HepG2 (cell line): Measurements from ENCODE around the gene NMNAT1. TPM values are rescaled to one million over a fixed set of nuclear protein-coding genes. Genes with fewer than 3 reads are reported as not detected.
A peak's percentile ranks its signal among the peaks of the same experiment; 100 is the strongest.

Experiments used
- EP300 ChIP-seq, 3 experiments: sonication (generic) in 1 of 3; formaldehyde crosslinking in 1 of 3; IDR thresholded peaks; 2 replicates each; pipeline versions ENCODE4 v1.5.1 to v1.6.1; 2011 to 2020; ENCODE audit warnings: low read depth in 2 of 3, low read length in 2 of 3, borderline replicate concordance in 1 of 3, improper control_type of control experiment in 1 of 3, mild to moderate bottlenecking in 1 of 3, missing genetic modification reagents in 1 of 3, moderate library complexity in 1 of 3
- ERF ChIP-seq: IDR thresholded peaks from 2 replicates; pipeline ENCODE4 v1.6.1; 2018; ENCODE audit warnings: missing biosample characterization, missing genetic modification reagents
- HNF4A ChIP-seq: sonication (generic); formaldehyde crosslinking; IDR thresholded peaks from 2 replicates; pipeline ENCODE4 v1.4.0; 2020; ENCODE audit warnings: missing genetic modification reagents
- MBD4 ChIP-seq: IDR thresholded peaks from 2 replicates; pipeline ENCODE4 v1.6.1; 2012; ENCODE audit warnings: low read length, inconsistent platforms, borderline replicate concordance
- MEF2D ChIP-seq: sonication (generic); formaldehyde crosslinking; IDR thresholded peaks from 2 replicates; pipeline ENCODE4 v1.5.1; 2020; ENCODE audit warnings: mild to moderate bottlenecking, missing genetic modification reagents
- MXD1 ChIP-seq: sonication (generic); formaldehyde crosslinking; IDR thresholded peaks from 2 replicates; pipeline ENCODE4 v1.4.0; 2020; ENCODE audit warnings: mild to moderate bottlenecking, missing genetic modification reagents
- RBM22 ChIP-seq: fragments of 200-400 bp; formaldehyde crosslinking; optimal IDR thresholded peaks from 2 replicates; pipeline ENCODE3; 2017; ENCODE audit warnings: mild to moderate bottlenecking, low read length, moderate library complexity
- SMAD1 ChIP-seq: sonication (generic); formaldehyde crosslinking; IDR thresholded peaks from 2 replicates; pipeline ENCODE4 v1.4.0; 2020; ENCODE audit warnings: missing genetic modification reagents, low read depth, mild to moderate bottlenecking, borderline replicate concordance
- SP1 ChIP-seq, 2 experiments: fragments of 450-650 bp in 1 of 2; sonication (generic) in 1 of 2; formaldehyde crosslinking in 1 of 2; IDR thresholded peaks; 2 replicates each; pipeline versions ENCODE4 v1.4.0 to v1.6.1; 2016 to 2020; ENCODE audit warnings: missing genetic modification reagents in 1 of 2
- SRSF1 ChIP-seq: fragments of 200-400 bp; formaldehyde crosslinking; optimal IDR thresholded peaks from 2 replicates; pipeline ENCODE3; 2017; ENCODE audit warnings: mild to moderate bottlenecking, low read depth, low read length, moderate library complexity
- TRIM24 ChIP-seq: sonication (generic); formaldehyde crosslinking; IDR thresholded peaks from 2 replicates; pipeline ENCODE4 v1.8.0; 2022; ENCODE audit warnings: mild to moderate bottlenecking, missing genetic modification reagents
- ZFP90 ChIP-seq: sonication (generic); formaldehyde crosslinking; IDR thresholded peaks from 2 replicates; pipeline ENCODE4 v1.8.0; 2022; ENCODE audit warnings: missing genetic modification reagents, mild to moderate bottlenecking, inconsistent platforms, borderline replicate concordance
- ZNF296 ChIP-seq: sonication (generic); formaldehyde crosslinking; conservative IDR thresholded peaks from 2 replicates; pipeline ENCODE4 v1.5.0; 2020; ENCODE audit warnings: mild to moderate bottlenecking, missing genetic modification reagents
- ZNF496 ChIP-seq: sonication (generic); formaldehyde crosslinking; IDR thresholded peaks from 2 replicates; pipeline ENCODE4 v1.8.1; 2023; ENCODE audit warnings: mild to moderate bottlenecking, moderate library complexity, missing genetic modification reagents; ENCODE audit not compliant: insufficient replicate concordance
- ZNF530 ChIP-seq: sonication (generic); formaldehyde crosslinking; IDR thresholded peaks from 2 replicates; pipeline ENCODE4 v1.5.0; 2020; ENCODE audit warnings: low read depth, mild to moderate bottlenecking, missing genetic modification reagents
- ZNF563 ChIP-seq: sonication (generic); formaldehyde crosslinking; IDR thresholded peaks from 2 replicates; pipeline ENCODE4 v1.8.0; 2022; ENCODE audit warnings: mild to moderate bottlenecking, moderate library complexity, missing genetic modification reagents
- ZNF597 ChIP-seq: sonication (generic); formaldehyde crosslinking; IDR thresholded peaks from 2 replicates; pipeline ENCODE4 v1.5.0; 2020; ENCODE audit warnings: missing genetic modification reagents
- ZNF83 ChIP-seq: sonication (generic); formaldehyde crosslinking; IDR thresholded peaks from 2 replicates; pipeline ENCODE4 v1.4.0; 2020; ENCODE audit warnings: missing genetic modification reagents, mild to moderate bottlenecking, borderline replicate concordance
- ZNF841 ChIP-seq: sonication (generic); formaldehyde crosslinking; IDR thresholded peaks from 2 replicates; pipeline ENCODE4 v1.8.1; 2023; ENCODE audit warnings: missing genetic modification reagents, borderline replicate concordance
- ZNF850 ChIP-seq: sonication (generic); formaldehyde crosslinking; conservative IDR thresholded peaks from 2 replicates; pipeline ENCODE4 v1.9.0; 2021; ENCODE audit warnings: mild to moderate bottlenecking, missing genetic modification reagents
- polyA plus RNA-seq, 8 experiments: library from polyadenylated mRNA; depleted of rRNA in 3 of 8; stranded (reverse) in 7 of 8; unstranded in 1 of 8; fragments of >200 nt; fragmentation: Illumina TruSeq in 4 of 8; extraction: Trizol in 4 of 8; gene quantifications; 2 replicates each; pipeline versions ENCODE4 v1.2.1 to v1.2.3, GENCODE V29; 2011 to 2016; ENCODE audit warnings: low read depth in 4 of 8, missing spikeins in 1 of 8, mixed read lengths in 1 of 8; ENCODE audit not compliant: insufficient read depth in 1 of 8
- total RNA-seq, 5 experiments: library from RNA; depleted of rRNA; stranded (reverse); fragments of >200 nt; fragmentation: Illumina TruSeq; extraction: Trizol; gene quantifications; 2 replicates each; pipeline ENCODE4 v1.2.3, GENCODE V29; 2016; ENCODE audit warnings: low read depth in 1 of 5
- TF ChIP-seq, protein P1 (sequence below): sonication (generic); formaldehyde crosslinking; IDR thresholded peaks from 2 replicates; pipeline ENCODE4 v1.4.0; 2020; ENCODE audit warnings: missing genetic modification reagents, borderline replicate concordance
- TF ChIP-seq, protein P2 (sequence below): sonication (generic); formaldehyde crosslinking; IDR thresholded peaks from 2 replicates; pipeline ENCODE4 v1.5.0; 2020; ENCODE audit warnings: missing genetic modification reagents
- TF ChIP-seq, protein P3 (sequence below): sonication (generic); formaldehyde crosslinking; IDR thresholded peaks from 2 replicates; pipeline ENCODE4 v1.5.0; 2020; ENCODE audit warnings: missing genetic modification reagents

NMNAT1 gene
- total and polyA plus RNA-seq, 2 of the 13 experiments (the other 11 are each of a cell fraction or from before 2014, with no cell fraction given) = 5.6 to 12.2 TPM

DNA sequence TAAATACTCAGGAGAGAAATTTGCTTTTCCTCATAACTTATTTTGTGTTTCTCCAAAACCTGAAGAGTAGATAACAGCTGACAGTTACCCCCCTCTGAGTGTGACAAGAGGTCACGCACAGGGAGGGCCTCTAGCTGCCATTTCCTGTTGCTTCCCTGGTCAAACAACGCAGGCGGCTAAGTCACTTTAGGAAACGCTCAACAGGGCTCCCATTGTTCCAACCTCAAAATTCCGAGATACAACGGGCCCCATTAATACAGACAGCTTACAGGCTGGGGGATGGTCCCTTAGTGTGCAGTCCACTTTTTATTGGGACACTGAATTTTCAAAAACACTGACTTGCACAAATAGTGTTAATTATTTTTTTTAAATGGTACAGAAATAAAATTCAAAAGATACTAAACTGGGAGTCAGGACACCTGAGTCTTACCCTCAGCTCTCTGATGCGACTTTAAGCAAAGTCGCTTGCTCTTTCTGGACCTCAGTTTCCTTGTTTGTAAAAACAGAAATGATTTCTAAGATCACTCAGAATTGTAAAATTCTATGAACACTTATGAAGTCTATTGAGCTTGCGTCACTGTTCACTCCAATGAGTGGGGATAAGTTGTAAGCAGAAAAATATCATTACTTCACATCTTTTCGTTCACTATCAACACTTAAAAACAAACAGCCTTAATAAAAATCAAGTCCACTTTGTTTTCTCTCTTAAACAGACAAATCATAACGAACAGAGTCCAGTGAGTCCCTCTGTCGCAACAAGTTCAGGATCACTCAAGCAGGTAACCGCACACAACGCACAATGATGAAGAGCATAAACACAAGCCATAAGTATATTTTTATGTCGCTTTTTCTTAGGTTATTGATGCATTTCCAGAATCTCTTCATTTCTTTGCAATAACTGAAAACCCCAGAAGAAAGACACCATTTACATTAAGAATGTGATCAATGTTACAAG lies 13.6 kb upstream of the NMNAT1 start (continued):
- no peak for TF ChIP-seq ZNF296 (CRISPR knock-in tag)
- TF ChIP-seq ERF = peak; percentile 65; the same call in 1 of the 2 replicates
- TF ChIP-seq ZNF496 = no peak
- TF ChIP-seq ZNF563 = no peak
- TF ChIP-seq, protein P1, sequence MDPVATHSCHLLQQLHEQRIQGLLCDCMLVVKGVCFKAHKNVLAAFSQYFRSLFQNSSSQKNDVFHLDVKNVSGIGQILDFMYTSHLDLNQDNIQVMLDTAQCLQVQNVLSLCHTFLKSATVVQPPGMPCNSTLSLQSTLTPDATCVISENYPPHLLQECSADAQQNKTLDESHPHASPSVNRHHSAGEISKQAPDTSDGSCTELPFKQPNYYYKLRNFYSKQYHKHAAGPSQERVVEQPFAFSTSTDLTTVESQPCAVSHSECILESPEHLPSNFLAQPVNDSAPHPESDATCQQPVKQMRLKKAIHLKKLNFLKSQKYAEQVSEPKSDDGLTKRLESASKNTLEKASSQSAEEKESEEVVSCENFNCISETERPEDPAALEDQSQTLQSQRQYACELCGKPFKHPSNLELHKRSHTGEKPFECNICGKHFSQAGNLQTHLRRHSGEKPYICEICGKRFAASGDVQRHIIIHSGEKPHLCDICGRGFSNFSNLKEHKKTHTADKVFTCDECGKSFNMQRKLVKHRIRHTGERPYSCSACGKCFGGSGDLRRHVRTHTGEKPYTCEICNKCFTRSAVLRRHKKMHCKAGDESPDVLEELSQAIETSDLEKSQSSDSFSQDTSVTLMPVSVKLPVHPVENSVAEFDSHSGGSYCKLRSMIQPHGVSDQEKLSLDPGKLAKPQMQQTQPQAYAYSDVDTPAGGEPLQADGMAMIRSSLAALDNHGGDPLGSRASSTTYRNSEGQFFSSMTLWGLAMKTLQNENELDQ (CRISPR knock-in tag) = no peak
- no peak for TF ChIP-seq ZNF841 (CRISPR knock-in tag)
- TF ChIP-seq, protein P2, sequence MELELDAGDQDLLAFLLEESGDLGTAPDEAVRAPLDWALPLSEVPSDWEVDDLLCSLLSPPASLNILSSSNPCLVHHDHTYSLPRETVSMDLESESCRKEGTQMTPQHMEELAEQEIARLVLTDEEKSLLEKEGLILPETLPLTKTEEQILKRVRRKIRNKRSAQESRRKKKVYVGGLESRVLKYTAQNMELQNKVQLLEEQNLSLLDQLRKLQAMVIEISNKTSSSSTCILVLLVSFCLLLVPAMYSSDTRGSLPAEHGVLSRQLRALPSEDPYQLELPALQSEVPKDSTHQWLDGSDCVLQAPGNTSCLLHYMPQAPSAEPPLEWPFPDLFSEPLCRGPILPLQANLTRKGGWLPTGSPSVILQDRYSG (CRISPR knock-in tag) = no peak
- no peak for TF ChIP-seq RBM22
- peak in 1 of 2 experiments; percentile 98; a peak in 3 of 4 replicates for TF ChIP-seq EP300 (IDR thresholded peaks at IDR 0.05; ENCODE audit: low read depth in 2 of 2, low read length in 2 of 2)
- peak; percentile 95 for TF ChIP-seq EP300 (CRISPR knock-in tag; IDR thresholded peaks at IDR 0.05; ENCODE audit: borderline replicate concordance)
- no peak for TF ChIP-seq MXD1
- TF ChIP-seq ZNF850 = no peak
- no peak for TF ChIP-seq ZNF597 (CRISPR knock-in tag)
- TF ChIP-seq SRSF1 = no peak
- TF ChIP-seq ZFP90 (CRISPR knock-in tag) = no peak
- TF ChIP-seq MBD4 = no peak
- TF ChIP-seq TRIM24 = no peak
- TF ChIP-seq SMAD1 (CRISPR knock-in tag) = no peak
- TF ChIP-seq SP1 (IDR thresholded peaks at IDR 0.05) = no peak
- 0 out of 2 replicates have a peak, but pooled peaks have one; percentile 36 for TF ChIP-seq SP1 (CRISPR knock-in tag; IDR thresholded peaks at IDR 0.05)
- no peak for TF ChIP-seq MEF2D (CRISPR knock-in tag)
- TF ChIP-seq, protein P3, sequence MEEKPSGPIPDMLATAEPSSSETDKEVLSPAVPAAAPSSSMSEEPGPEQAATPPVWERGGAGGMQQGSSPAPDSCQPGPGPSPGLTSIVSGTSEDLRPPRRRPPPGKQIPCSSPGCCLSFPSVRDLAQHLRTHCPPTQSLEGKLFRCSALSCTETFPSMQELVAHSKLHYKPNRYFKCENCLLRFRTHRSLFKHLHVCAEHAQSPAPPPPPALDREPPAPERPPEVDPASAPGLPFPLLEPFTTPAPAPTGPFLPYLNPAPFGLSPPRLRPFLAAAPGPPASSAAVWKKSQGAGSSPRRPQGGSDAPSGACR (CRISPR knock-in tag) = peak; percentile 65; the same call in 1 of the 2 replicates
- TF ChIP-seq ZNF83 (CRISPR knock-in tag) = no peak
- peak; percentile 82 for TF ChIP-seq HNF4A (CRISPR knock-in tag)
- TF ChIP-seq ZNF530 = no peak
